ENCODE measurements around the gene CFDP1. TPM values are rescaled to one million over a fixed set of nuclear protein-coding genes. Genes with fewer than 3 reads are reported as not detected.
A peak's percentile ranks its signal among the peaks of the same experiment; 100 is the strongest.

Gene CFDP1
- total and polyA plus RNA-seq, 2 of the 13 experiments (the other 11 are each of a cell fraction or from before 2014, with no cell fraction given), result 78.6 to 153 TPM

GRCh38 chr16:75464122-75464918 is 31.0 kb upstream of the CFDP1 start, which contains the start of gene TMEM170A (continued):
- TF ChIP-seq THRA (CRISPR knock-in tag; IDR thresholded peaks at IDR 0.05; ENCODE audit: borderline replicate concordance) (peak; percentile 43; the same call in 1 of the 2 replicates), ZNF788 (CRISPR knock-in tag; IDR thresholded peaks at IDR 0.05; ENCODE audit: borderline replicate concordance) (peak; percentile 98; the same call in 1 of the 2 replicates), ZNF768 (CRISPR knock-in tag; IDR thresholded peaks at IDR 0.05) (peak; percentile 51), YY1 (IDR thresholded peaks at IDR 0.05; ENCODE audit: insufficient read depth, insufficient replicate concordance, low read depth, low read length) (peak; percentile 81), ZNF3 (CRISPR knock-in tag; IDR thresholded peaks at IDR 0.05) (peak; percentile 61; the same call in 1 of the 2 replicates), ZNF468 (CRISPR knock-in tag; IDR thresholded peaks at IDR 0.05) (peak; percentile 50), SRSF1 (optimal IDR thresholded peaks at IDR 0.05; ENCODE audit: low read depth, low read length) (peak; percentile 78), SUZ12 (IDR thresholded peaks at IDR 0.05; ENCODE audit: low read depth, low read length) (0 out of 2 replicates have a peak, but pooled peaks have one; percentile 21), CHD4 (IDR thresholded peaks at IDR 0.05; ENCODE audit: borderline replicate concordance, low read length) (no peak), SALL2 (CRISPR knock-in tag; IDR thresholded peaks at IDR 0.05) (peak; percentile 90), LRRFIP1 (CRISPR knock-in tag; conservative IDR thresholded peaks at IDR 0.05) (no peak), TEAD3 (CRISPR knock-in tag; optimal IDR thresholded peaks at IDR 0.05; ENCODE audit: borderline replicate concordance) (peak; percentile 94), MBD4 (IDR thresholded peaks at IDR 0.05; ENCODE audit: borderline replicate concordance, low read length) (no peak), ADNP (CRISPR knock-in tag; IDR thresholded peaks at IDR 0.05) (no peak), ZNF234 (CRISPR knock-in tag; conservative IDR thresholded peaks at IDR 0.05) (0 out of 2 replicates have a peak, but pooled peaks have one; percentile 81), ZNF30 (CRISPR knock-in tag; IDR thresholded peaks at IDR 0.05) (no peak), DRAP1 (CRISPR knock-in tag; IDR thresholded peaks at IDR 0.05) (peak; percentile 87; the same call in 1 of the 2 replicates), ZNF512B (CRISPR knock-in tag; IDR thresholded peaks at IDR 0.05; ENCODE audit: borderline replicate concordance) (no peak), ZNF414 (CRISPR knock-in tag; IDR thresholded peaks at IDR 0.05) (peak; percentile 22), ZNF616 (CRISPR knock-in tag; IDR thresholded peaks at IDR 0.05; ENCODE audit: low read depth) (peak; percentile 88)

Data from HepG2 (cell line).